Fibroblast of pulmonary artery (primary cell): ENCODE data around the gene OR10H5.
A peak's percentile ranks its signal among the peaks of the same experiment; 100 is the strongest.
"Not testable (repeated sequence)": the region's sequence is repeated elsewhere in the genome, so short reads cannot be mapped to it uniquely, and the experiment has no call there.

Source experiments
- DNase-seq: peaks from one replicate; pipeline ENCODE4 v3.0.0-alpha.2; 2010; ENCODE audit warnings: low read depth
- H3K4me3 ChIP-seq: replicated peaks from 2 replicates; pipeline ENCODE4 v1.5.1; 2011; ENCODE audit warnings: low read depth, mild to moderate bottlenecking, control low read depth, low read length, moderate library complexity
- TF ChIP-seq, protein P1 (sequence below): IDR thresholded peaks from 2 replicates; pipeline ENCODE4 v1.5.1; 2011; ENCODE audit warnings: mild to moderate bottlenecking, control low read depth, low read length, inconsistent platforms; ENCODE audit errors: missing control alignments

Gene OR10H5

DNA sequence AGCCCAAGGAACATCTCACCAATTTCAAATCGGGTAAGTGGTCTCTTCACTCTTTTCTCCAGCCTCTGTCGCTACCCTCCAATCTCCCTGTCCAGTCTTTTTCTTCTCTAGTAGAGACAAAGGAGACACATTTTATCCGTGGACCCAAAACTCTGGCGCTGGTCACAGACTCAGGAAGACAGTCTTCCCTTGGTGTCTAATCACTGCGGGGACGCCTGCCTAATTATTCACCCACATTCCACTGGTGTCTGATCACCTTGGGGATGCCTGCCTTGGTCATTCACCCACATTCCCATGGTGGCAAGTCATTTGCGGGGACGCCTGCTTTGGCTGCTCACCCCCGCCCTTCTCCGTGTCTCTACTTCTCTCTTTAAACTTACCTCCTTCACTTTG lies 41.8 kb downstream of the OR10H5 start:
- no peak for DNase-seq
- TF ChIP-seq, protein P1, sequence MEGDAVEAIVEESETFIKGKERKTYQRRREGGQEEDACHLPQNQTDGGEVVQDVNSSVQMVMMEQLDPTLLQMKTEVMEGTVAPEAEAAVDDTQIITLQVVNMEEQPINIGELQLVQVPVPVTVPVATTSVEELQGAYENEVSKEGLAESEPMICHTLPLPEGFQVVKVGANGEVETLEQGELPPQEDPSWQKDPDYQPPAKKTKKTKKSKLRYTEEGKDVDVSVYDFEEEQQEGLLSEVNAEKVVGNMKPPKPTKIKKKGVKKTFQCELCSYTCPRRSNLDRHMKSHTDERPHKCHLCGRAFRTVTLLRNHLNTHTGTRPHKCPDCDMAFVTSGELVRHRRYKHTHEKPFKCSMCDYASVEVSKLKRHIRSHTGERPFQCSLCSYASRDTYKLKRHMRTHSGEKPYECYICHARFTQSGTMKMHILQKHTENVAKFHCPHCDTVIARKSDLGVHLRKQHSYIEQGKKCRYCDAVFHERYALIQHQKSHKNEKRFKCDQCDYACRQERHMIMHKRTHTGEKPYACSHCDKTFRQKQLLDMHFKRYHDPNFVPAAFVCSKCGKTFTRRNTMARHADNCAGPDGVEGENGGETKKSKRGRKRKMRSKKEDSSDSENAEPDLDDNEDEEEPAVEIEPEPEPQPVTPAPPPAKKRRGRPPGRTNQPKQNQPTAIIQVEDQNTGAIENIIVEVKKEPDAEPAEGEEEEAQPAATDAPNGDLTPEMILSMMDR, result no peak

DNA sequence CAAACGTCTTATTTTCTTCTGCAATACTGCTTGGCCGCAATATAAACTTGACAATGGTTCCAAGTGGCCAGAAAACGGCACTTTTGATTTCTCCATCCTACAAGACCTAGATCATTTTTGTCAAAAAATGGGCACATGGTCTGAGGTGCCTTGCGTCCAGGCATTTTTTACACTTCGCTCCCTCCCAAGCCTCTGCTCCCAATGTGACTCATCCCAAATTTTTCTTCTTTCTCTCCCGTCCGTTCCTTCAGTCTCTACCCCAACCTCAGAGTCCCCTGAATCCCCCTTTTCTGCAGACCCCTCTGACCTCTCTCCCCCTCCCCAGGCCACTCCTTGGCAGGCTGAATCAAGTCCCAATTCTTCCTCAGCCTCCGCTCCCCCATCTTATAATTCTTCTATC lies 42.3 kb downstream of the OR10H5 start:
- DNase-seq, result no peak
- TF ChIP-seq, protein P1, result no peak
- H3K4me3 ChIP-seq, result no peak overlapping the region

More for the DNA sequence above, 41.8 kb downstream of the OR10H5 start:
- no peak overlapping the region for H3K4me3 ChIP-seq

DNA sequence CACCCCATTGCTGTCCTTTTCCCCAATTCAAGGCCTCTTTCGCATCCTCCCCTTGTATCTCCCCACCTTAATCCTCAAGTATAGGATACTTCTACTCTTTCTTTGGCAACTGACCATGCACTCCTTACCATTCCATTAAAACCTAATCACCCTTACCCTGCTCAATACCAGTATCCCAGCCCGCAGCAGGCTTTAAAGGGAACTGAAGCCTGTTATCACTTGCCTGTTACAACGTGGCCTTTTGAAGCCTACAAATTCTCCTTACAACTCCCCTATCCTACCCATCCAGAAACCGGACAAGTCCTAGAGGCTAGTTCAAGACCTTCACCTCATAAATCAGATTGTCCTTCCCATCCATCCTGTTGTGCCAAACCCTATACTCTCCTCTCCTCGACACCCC lies 44.2 kb downstream of the OR10H5 start:
- DNase-seq, result no peak
- TF ChIP-seq, protein P1, result no peak

DNA sequence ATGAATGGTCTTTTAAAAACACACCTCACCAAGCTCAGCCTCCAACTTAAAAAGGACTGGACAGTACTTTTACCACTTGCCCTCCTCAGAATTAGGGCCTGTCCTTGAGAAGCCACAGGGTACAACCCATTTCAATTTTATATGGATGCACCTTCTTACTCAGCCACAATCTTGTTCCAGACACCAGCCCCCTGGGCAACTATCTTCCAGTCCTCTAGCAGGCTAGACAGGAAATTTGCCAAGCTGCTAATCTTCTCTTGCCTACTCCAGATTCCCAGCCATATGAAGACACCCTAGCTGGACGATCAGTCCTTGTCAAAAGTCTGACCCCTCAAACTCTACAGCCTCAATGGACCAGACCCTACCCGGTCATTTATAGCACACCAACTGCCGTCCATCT lies 46.8 kb downstream of the OR10H5 start:
- not testable (repeated sequence) for DNase-seq

More for the DNA sequence above, 44.2 kb downstream of the OR10H5 start:
- no peak overlapping the region for H3K4me3 ChIP-seq

DNA sequence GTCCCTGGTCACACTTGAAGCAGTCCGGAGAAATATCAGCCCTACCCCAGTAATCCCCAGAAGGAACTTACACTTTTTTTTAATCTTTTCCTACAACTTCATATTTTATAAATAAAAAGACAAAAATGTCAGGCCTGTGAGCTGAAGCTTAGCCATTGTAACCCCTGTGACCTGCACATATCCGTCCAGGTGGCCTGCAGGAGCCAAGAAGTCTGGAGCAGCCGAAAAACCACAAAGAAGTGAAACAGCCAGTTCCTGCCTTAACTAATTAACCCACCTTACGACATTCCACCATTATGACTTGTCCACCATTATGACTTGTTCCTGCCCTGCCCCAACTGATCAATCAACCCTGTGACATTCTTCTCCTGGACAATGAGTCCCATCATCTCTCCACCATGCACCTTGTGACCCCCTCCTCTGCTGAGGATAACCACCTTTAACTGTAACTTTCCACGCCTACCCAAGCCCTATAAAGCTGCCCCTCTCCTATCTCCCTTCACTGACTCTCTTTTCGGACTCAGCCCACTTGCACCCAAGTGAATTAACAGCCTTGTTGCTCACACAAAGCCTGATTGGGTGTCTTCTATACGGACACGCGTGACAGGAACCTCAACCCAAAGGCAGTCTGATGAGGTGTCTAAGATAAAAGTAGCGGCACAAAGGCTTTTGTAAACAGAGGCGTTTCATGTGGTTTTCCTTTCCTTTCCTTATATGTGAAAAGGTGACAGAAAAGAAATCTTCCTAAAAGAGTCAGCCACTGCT lies 48.3 kb downstream of the OR10H5 start:
- DNase-seq, result not testable (repeated sequence)

More for the DNA sequence above, 46.8 kb downstream of the OR10H5 start:
- not testable (repeated sequence) for H3K4me3 ChIP-seq

DNA sequence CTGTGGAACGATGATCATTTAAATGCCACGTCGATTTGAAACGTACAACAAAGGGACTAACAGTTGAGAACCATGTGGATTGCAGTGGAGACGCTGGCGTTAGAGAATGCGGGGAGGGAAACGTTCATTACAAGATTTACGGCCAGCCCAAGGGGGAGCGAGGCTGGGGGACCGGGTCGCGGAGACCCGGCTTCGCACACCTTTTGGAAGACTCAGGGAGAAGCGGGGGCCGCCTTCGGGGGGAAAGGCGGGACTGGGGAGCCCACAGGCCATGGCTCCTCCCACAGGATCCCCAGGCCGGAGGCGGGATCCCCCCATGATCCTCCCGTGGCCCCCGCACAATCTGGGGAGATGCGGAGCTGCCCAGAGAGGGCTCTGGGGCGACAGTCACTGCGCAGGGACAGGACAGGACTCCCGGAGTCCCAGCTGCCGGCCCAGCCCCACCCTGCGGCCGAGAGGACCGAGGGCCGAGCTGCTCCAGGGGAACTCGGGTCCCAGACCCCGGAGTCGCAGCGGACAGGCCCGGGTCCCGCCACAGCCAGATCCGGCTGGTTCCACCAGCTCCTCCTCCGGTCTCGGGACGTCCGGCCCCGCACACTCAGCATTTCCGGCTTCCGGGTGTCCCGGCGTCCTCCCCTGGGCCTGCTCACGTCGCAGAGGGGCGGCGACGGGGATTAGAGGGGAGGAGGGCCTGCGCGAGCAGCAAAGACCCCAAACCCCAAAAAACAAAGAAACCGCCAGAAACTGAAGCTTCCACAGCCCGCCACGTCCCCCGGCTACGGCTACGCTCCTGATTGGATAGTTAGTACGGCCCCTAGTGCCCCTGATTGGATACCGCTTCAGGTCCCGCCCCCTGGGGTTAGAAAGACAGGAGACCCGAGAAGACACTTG lies 49.1 kb downstream of the OR10H5 start:
- peak overlapping the region; percentile 75 for H3K4me3 ChIP-seq
- TF ChIP-seq, protein P1, result no peak
- peak; percentile 91 for DNase-seq

More for the DNA sequence above, 48.3 kb downstream of the OR10H5 start:
- H3K4me3 ChIP-seq, result peak overlapping the region; percentile 75

DNA sequence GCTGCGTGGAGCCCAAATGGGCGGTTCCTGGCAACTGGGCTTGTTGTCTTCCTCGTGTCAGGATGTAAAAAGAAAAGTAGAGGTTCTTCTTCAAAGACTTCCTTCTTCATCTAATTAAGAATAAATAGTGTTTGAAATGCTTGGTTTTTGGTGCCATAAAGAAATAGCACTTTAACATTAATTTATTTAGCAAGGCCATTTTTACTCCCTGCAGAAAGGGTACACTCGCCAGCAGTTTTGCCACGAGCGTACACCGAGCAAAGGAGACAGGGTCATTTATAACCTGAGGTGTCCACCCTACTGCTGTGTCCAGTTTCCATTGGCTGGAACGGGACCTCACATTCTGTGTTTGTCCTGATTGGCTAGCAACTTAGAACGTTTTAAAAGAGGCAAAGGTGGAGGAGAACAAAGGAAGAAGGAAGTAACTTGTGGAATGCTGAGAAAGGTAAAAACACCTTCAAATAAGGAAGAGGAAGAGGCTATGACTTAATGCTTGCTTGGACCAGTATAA lies 49.8 kb downstream of the OR10H5 start:
- TF ChIP-seq, protein P1, result no peak
- no peak for DNase-seq
- H3K4me3 ChIP-seq, result peak overlapping the region; percentile 75
